ENCODE results near the gene PHKG1. TPM values are rescaled to one million over a fixed set of nuclear protein-coding genes. Genes with fewer than 3 reads are reported as not detected.
A peak's percentile ranks its signal among the peaks of the same experiment; 100 is the strongest.
"Not testable (repeated sequence)": the region's sequence is repeated elsewhere in the genome, so short reads cannot be mapped to it uniquely, and the experiment has no call there.

Gene PHKG1
- polyA plus RNA-seq, 1 donor: 2.1 TPM

DNA sequence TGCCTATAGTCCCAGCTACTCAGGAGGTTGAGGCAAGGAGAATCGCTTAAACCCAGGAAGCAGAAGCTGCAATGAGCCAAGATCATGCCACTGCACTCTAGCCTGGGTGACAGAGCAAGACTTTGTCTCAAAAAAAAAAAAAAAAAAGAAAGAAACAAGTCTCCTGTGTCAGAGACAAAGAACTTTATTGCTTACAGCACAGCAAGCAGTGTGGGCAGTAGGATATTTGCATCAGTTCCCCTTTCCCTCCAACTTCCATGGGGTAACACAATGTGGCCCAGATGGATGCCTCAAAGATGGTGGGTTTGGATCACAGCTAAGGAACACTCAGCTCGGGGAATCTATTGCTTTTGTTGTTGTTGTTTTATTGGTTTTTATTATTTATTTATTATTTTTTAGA is 47.0 kb downstream of the PHKG1 start:
- H3K4me3 ChIP-seq (ENCODE audit: low read length); H3K9me3 ChIP-seq (ENCODE audit: control insufficient read depth, low read depth, low read length); H3K27me3 ChIP-seq (ENCODE audit: control insufficient read depth, insufficient read depth, low read length); DNase-seq; H3K36me3 ChIP-seq (ENCODE audit: control insufficient read depth, insufficient read depth, low read length): not testable (repeated sequence)
- Histone ChIP-seq H3K4me1 (ENCODE audit: control insufficient read depth, insufficient read depth, low read length) (peaks cover 28% of the 10 kb centered on the region), H3K27ac (ENCODE audit: low read length) (peak overlapping the region; percentile 95)
- WGBS (ENCODE audit: insufficient coverage, low lambda C conversion rate): 100% methylated on average over 1 of the region's 2 CpGs

DNA sequence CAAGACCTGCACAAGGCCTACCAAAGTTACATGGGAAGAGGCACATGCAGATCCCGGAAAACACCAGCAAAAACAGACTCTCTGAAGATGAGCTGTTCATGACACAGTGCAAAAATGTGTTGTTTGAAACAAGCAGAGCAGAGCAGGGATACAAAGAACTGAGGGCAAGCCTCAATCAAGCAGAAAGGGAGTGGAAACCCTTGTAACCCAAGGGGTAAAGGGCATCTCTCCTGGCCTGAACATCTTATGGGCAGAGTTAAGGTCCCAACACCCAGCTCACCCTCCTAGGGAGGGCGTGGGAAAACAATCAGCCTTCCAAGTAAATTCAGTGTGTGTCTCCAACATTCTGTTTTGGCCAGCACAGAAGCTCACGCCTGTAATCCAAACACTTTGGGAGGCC is 52.0 kb downstream of the PHKG1 start:
- no CpG with 5 or more reads among the region's 3 CpGs for WGBS (ENCODE audit: insufficient coverage, low lambda C conversion rate)
- peak in 1 of 2 donors; percentile 56 for DNase-seq
- Histone ChIP-seq H3K36me3 (ENCODE audit: control insufficient read depth, insufficient read depth, low read length) (peaks cover 3% of the 10 kb centered on the region), H3K27ac (ENCODE audit: low read length) (peak overlapping the region; percentile 68), H3K27me3 (ENCODE audit: control insufficient read depth, insufficient read depth, low read length) (no peaks in the 10 kb centered on the region), H3K4me1 (ENCODE audit: control insufficient read depth, insufficient read depth, low read length) (peaks cover 6% of the 10 kb centered on the region), H3K9me3 (ENCODE audit: control insufficient read depth, low read depth, low read length) (no peaks in the 10 kb centered on the region), H3K4me3 (ENCODE audit: low read length) (no peak overlapping the region)

- WGBS (ENCODE audit: insufficient coverage, low lambda C conversion rate): 10% methylated on average over 2 of the region's 27 CpGs
- peak; percentile 80 to 89 for DNase-seq
- peaks cover 15% of the 10 kb centered on the region for H3K36me3 ChIP-seq (ENCODE audit: control insufficient read depth, insufficient read depth, low read length)
- H3K4me1 ChIP-seq (ENCODE audit: control insufficient read depth, insufficient read depth, low read length): peaks cover 17% of the 10 kb centered on the region
- H3K4me3 ChIP-seq (ENCODE audit: low read length): peak overlapping the region; percentile 58
- no peaks in the 10 kb centered on the region for H3K9me3 ChIP-seq (ENCODE audit: control insufficient read depth, low read depth, low read length)
- peak overlapping the region; percentile 70 for H3K27ac ChIP-seq (ENCODE audit: low read length)
- H3K27me3 ChIP-seq (ENCODE audit: control insufficient read depth, insufficient read depth, low read length): no peaks in the 10 kb centered on the region
Observed at GRCh38 chr7:56033671-56034432, 58.9 kb downstream of the PHKG1 start.

DNA sequence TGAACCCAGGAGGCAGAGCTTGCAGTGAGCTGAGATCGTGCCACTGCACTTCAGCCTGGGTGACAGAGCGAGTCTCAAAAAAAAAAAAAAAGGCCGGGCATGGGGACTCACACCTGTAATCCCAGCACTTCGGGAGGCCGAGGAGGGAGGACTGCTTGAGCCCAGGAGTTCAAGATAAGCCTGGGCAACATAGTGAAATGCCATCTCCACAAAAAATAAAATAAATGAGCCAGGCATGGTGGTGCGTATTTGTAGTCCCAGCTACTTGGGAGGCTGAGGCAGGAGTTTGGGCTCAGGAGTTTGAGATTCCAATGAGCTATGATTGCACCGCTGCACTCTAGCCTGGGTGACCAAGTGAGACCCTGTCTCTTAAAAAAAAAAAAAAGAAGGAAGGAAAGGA is 60.2 kb downstream of the PHKG1 start:
- peak overlapping the region; percentile 58 for H3K4me3 ChIP-seq (ENCODE audit: low read length)
- H3K9me3 ChIP-seq (ENCODE audit: control insufficient read depth, low read depth, low read length); H3K27me3 ChIP-seq (ENCODE audit: control insufficient read depth, insufficient read depth, low read length); DNase-seq: not testable (repeated sequence)
- H3K4me1 ChIP-seq (ENCODE audit: control insufficient read depth, insufficient read depth, low read length): peaks cover 25% of the 10 kb centered on the region
- H3K36me3 ChIP-seq (ENCODE audit: control insufficient read depth, insufficient read depth, low read length): peaks cover 25% of the 10 kb centered on the region
- H3K27ac ChIP-seq (ENCODE audit: low read length): peak overlapping the region; percentile 70
- WGBS (ENCODE audit: insufficient coverage, low lambda C conversion rate): no CpG with 5 or more reads among the region's 7 CpGs

DNA sequence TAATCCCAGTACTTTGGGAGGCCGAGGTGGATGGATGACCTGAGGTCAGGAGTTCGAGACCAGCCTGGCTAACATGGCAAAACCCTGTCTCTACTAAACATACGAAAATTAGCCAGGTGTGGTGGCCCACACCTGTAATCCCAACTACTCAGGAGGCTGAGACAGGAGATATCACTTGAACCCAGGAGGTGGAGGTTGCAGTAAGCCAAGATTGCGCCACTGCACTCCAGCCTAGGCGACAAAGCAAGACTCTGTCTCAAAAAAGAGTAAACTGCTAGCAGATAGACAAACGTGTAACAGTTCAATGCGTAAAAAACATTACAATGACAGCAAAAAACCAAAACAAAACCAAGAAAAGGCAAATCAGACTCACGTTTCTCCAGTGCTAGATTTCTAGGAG is 61.2 kb downstream of the PHKG1 start:
- peaks cover 35% of the 10 kb centered on the region for H3K36me3 ChIP-seq (ENCODE audit: control insufficient read depth, insufficient read depth, low read length)
- not testable (repeated sequence) for H3K9me3 ChIP-seq (ENCODE audit: control insufficient read depth, low read depth, low read length); DNase-seq; H3K27me3 ChIP-seq (ENCODE audit: control insufficient read depth, insufficient read depth, low read length)
- peak overlapping the region; percentile 70 for H3K27ac ChIP-seq (ENCODE audit: low read length)
- H3K4me3 ChIP-seq (ENCODE audit: low read length): peak overlapping the region; percentile 58
- H3K4me1 ChIP-seq (ENCODE audit: control insufficient read depth, insufficient read depth, low read length): peaks cover 31% of the 10 kb centered on the region
- no CpG with 5 or more reads among the region's 8 CpGs for WGBS (ENCODE audit: insufficient coverage, low lambda C conversion rate)

DNA sequence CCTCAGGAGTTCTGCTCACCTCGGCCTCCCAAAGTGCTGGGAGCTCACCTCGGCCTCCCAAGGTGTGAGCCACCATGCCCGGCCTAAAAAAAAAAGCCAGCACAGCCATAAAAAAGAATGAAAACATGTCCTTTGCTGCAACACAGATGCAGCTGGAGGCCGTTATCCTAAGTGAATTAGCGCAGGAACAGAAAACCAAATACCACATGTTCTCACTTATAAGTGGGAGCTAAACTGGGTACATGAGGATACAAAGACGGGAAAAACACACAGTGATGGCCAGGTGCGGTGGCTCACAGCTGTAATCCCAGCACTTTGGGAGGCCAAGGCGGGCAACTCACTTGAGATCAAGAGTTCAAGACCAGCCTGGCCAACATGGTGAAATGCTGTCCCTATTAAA is 62.4 kb downstream of the PHKG1 start:
- peak overlapping the region; percentile 95 for H3K27ac ChIP-seq (ENCODE audit: low read length)
- WGBS (ENCODE audit: insufficient coverage, low lambda C conversion rate): no CpG with 5 or more reads among the region's 8 CpGs

More for the DNA sequence above, 62.4 kb downstream of the PHKG1 start:
- H3K27me3 ChIP-seq (ENCODE audit: control insufficient read depth, insufficient read depth, low read length): no peaks in the 10 kb centered on the region
- H3K4me3 ChIP-seq (ENCODE audit: low read length): no peak overlapping the region
- H3K9me3 ChIP-seq (ENCODE audit: control insufficient read depth, low read depth, low read length): no peaks in the 10 kb centered on the region
- no peak for DNase-seq
- peaks cover 34% of the 10 kb centered on the region for H3K4me1 ChIP-seq (ENCODE audit: control insufficient read depth, insufficient read depth, low read length)
- H3K36me3 ChIP-seq (ENCODE audit: control insufficient read depth, insufficient read depth, low read length): peaks cover 46% of the 10 kb centered on the region

Other genes starting within 250 kb of the PHKG1 start
- not detected for gene SEPTIN14, start 230.2 kb downstream of the PHKG1 start, polyA plus RNA-seq
- gene ZNF713, start 205.5 kb downstream of the PHKG1 start, polyA plus RNA-seq: 4.2 TPM
- 15.3 TPM for gene MRPS17, start 141.1 kb downstream of the PHKG1 start, polyA plus RNA-seq
- gene NIPSNAP2, start 128.4 kb downstream of the PHKG1 start, polyA plus RNA-seq: 58.1 TPM
- gene PSPH, start 41.5 kb downstream of the PHKG1 start, polyA plus RNA-seq: 50.2 TPM
- 243 TPM for gene CCT6A, start 41.2 kb downstream of the PHKG1 start, polyA plus RNA-seq
- 215 TPM for gene SUMF2, start 28.7 kb downstream of the PHKG1 start, polyA plus RNA-seq
- gene CHCHD2, start 13.5 kb upstream of the PHKG1 start, polyA plus RNA-seq: 342 TPM
- 1.4 TPM for gene NUPR2, start 23.5 kb upstream of the PHKG1 start, polyA plus RNA-seq